Kidney (tissue), 14 donors: ENCODE data around the gene PLGRKT. TPM values are rescaled to one million over a fixed set of nuclear protein-coding genes. Genes with fewer than 3 reads are reported as not detected.

ENCODE experiments used
- DNase-seq, 5 donors: peaks; one replicate each; pipeline ENCODE4 v3.0.0-alpha.2; 2013 to 2020
- FAIRE-seq: peaks from 2 replicates; lab custom pipeline; 2012; peaks lifted over from hg19 to GRCh38; lab: Jason Lieb, UNC
- H3K27ac ChIP-seq, 2 donors: one replicate each; pipeline ENCODE4 v1.7.0; 2013; ENCODE audit warnings: low read depth in 2 of 2, low read length in 2 of 2, inconsistent platforms in 1 of 2
- H3K27me3 ChIP-seq: one replicate; pipeline ENCODE4 v1.7.1; 2013; ENCODE audit warnings: low read length, inconsistent platforms; ENCODE audit not compliant: control insufficient read depth, insufficient read depth
- H3K36me3 ChIP-seq, 3 donors: one replicate each; pipeline versions ENCODE4 v1.7.0 to v1.7.1; 2013; ENCODE audit warnings: low read length in 3 of 3, control low read depth in 1 of 3, inconsistent platforms in 1 of 3; ENCODE audit not compliant: insufficient read depth in 3 of 3, control insufficient read depth in 2 of 3
- H3K4me1 ChIP-seq, 3 donors: one replicate each; pipeline versions ENCODE4 v1.7.0 to v1.7.1; 2013; ENCODE audit warnings: low read length in 3 of 3, inconsistent platforms in 1 of 3, low read depth in 1 of 3; ENCODE audit not compliant: control insufficient read depth in 2 of 3, insufficient read depth in 2 of 3
- H3K4me3 ChIP-seq, 3 donors: one replicate each; pipeline versions ENCODE4 v1.7.0 to v1.8.1; 2013; ENCODE audit warnings: low read length in 3 of 3, control low read depth in 1 of 3, inconsistent platforms in 1 of 3
- H3K9ac ChIP-seq, 3 donors: one replicate each; pipeline versions ENCODE4 v1.7.0 to v1.7.1; 2013; ENCODE audit warnings: low read length in 3 of 3, control low read depth in 1 of 3, inconsistent platforms in 1 of 3
- H3K9me3 ChIP-seq, 3 donors: one replicate each; pipeline versions ENCODE4 v1.7.0 to v1.7.1; 2013; ENCODE audit warnings: low read length in 3 of 3, control low read depth in 1 of 3, inconsistent platforms in 1 of 3; ENCODE audit not compliant: control insufficient read depth in 2 of 3, insufficient read depth in 1 of 3
- intact Hi-C: fragments of 100-400 bp; cut with DNase I; formaldehyde crosslinking; loops from one replicate; pipeline ENCODE4 v1.11.1; 2022
- polyA plus RNA-seq: library from polyadenylated mRNA; stranded (reverse); fragments of 350-450 nt; fragmentation: Illumina TruSeq; extraction: RNeasy Lipid Tissue Mini Kit (QIAGEN cat#74804); gene quantifications from one replicate; pipeline ENCODE4 v1.2.3, GENCODE V29; 2014; ENCODE audit warnings: low read depth, low replicate concordance; ENCODE audit not compliant: insufficient read depth
- total RNA-seq: library from RNA; stranded (reverse); fragmentation: NEBNext Ultra II Directional; extraction: Animal tissue kit (Norgen Biotek cat#: 25700); gene quantifications from one replicate; pipeline ENCODE4 v1.2.1, GENCODE V29; 2021
- TF ChIP-seq, protein P1 (sequence below): IDR thresholded peaks from 3 replicates; pipeline ENCODE4 v1.5.1; 2012; ENCODE audit warnings: mild to moderate bottlenecking, moderate library complexity, borderline replicate concordance; ENCODE audit not compliant: insufficient read depth; ENCODE audit errors: extremely low read depth
- donor health status: control.
- donor health status: control.
- donor health status: control.
- donor health status: control.
- donor health status: control.
- donor health status: DM: yes; HTN: yes; CAD: no.
- donor health status: Normal renal cell carcinoma (clear cell type).

PLGRKT gene
- total and polyA plus RNA-seq, 2 donors from 2014 or later, result 35.2 to 50.9 TPM

GRCh38 chr9:5357431-5358105 lies 80.2 kb downstream of the PLGRKT start:
- FAIRE-seq, result no peak
- intact Hi-C loops, result no loop called here
- no peaks in the 10 kb centered on the region for H3K9me3 ChIP-seq
- TF ChIP-seq, protein P1, sequence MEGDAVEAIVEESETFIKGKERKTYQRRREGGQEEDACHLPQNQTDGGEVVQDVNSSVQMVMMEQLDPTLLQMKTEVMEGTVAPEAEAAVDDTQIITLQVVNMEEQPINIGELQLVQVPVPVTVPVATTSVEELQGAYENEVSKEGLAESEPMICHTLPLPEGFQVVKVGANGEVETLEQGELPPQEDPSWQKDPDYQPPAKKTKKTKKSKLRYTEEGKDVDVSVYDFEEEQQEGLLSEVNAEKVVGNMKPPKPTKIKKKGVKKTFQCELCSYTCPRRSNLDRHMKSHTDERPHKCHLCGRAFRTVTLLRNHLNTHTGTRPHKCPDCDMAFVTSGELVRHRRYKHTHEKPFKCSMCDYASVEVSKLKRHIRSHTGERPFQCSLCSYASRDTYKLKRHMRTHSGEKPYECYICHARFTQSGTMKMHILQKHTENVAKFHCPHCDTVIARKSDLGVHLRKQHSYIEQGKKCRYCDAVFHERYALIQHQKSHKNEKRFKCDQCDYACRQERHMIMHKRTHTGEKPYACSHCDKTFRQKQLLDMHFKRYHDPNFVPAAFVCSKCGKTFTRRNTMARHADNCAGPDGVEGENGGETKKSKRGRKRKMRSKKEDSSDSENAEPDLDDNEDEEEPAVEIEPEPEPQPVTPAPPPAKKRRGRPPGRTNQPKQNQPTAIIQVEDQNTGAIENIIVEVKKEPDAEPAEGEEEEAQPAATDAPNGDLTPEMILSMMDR, result no peak
- no peaks in the 10 kb centered on the region for H3K27me3 ChIP-seq
- no peak overlapping the region for H3K4me3 ChIP-seq
- H3K4me1 ChIP-seq, result no peaks in the 10 kb centered on the region
- no peak overlapping the region for H3K9ac ChIP-seq
- DNase-seq, result no peak
- no peak overlapping the region for H3K27ac ChIP-seq
- no peaks in the 10 kb centered on the region for H3K36me3 ChIP-seq

DNA sequence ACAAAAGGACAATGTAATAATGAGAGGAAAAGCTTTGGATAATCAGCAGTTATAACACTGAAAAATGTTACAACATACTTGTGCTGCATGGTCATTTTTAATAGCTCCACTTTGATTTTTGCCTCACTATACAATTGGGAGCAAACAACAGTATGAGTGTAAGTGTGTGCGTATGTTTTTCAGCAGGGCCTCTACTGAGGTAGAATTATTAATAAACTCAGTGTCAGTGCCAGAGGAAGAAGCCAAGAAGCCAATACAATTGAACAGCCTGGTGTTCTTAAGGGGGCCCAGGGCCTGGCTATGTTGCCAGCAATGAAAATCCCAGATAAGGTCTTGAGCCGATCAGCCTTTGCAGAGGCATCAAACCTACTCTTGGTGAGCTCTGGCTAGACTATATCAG lies 81.9 kb downstream of the PLGRKT start:
- Histone ChIP-seq H3K4me1 (no peaks in the 10 kb centered on the region), H3K36me3 (no peaks in the 10 kb centered on the region), H3K27ac (no peak overlapping the region), H3K4me3 (no peak overlapping the region), H3K27me3 (no peaks in the 10 kb centered on the region), H3K9me3 (no peaks in the 10 kb centered on the region), H3K9ac (no peak overlapping the region)
- FAIRE-seq, result no peak
- TF ChIP-seq, protein P1, result no peak
- no peak for DNase-seq
- intact Hi-C loops, result no loop called here

DNA sequence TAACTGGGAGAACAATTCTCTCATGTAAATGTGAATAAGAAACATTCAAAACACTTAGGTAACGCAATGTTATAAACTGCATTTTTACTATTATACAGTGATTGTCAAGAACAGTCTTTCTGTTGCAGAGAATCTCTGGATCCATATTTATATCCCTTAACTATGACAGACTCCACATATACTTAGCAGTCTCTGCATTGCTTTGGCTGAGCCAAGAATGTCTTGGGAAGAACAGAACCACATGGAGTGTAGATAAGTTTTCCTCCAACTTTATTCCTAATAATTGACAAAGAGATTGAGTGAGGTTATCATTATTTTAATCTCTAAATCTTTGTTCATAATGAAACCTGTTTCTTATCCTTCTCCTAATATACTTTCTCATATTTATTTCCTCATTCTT lies 82.5 kb downstream of the PLGRKT start:
- FAIRE-seq, result no peak

More for the DNA sequence above, 82.5 kb downstream of the PLGRKT start:
- no peaks in the 10 kb centered on the region for H3K36me3 ChIP-seq
- intact Hi-C loops, result no loop called here
- peaks cover 0 to 4% (median 0%) of the 10 kb centered on the region in 3 donors for H3K9me3 ChIP-seq
- H3K9ac ChIP-seq, result no peak overlapping the region
- H3K4me1 ChIP-seq, result no peaks in the 10 kb centered on the region
- no peaks in the 10 kb centered on the region for H3K27me3 ChIP-seq
- TF ChIP-seq, protein P1, result no peak
- no peak overlapping the region for H3K27ac ChIP-seq
- H3K4me3 ChIP-seq, result no peak overlapping the region
- DNase-seq, result no peak
